GM10266 (cell line): ENCODE results near the gene B3GALT4.

Experiments used
- DNase-seq: peaks from one replicate; pipeline ENCODE4 v3.0.0; 2012; ENCODE audit errors: extremely low spot score
- CTCF ChIP-seq: IDR thresholded peaks from 2 replicates; pipeline ENCODE4 v1.5.1; 2012; ENCODE audit warnings: mild to moderate bottlenecking, low read depth; ENCODE audit not compliant: control insufficient read depth, insufficient read depth; ENCODE audit errors: missing control alignments

Gene B3GALT4

GRCh38 chr6:33295621-33296369 lies 18.9 kb downstream of the B3GALT4 start:
- no peak for TF ChIP-seq CTCF
- no peak for DNase-seq

- no peak for DNase-seq
Observed at GRCh38 chr6:33296797-33297405, 20.0 kb downstream of the B3GALT4 start.

GRCh38 chr6:33297406-33297955 lies 20.6 kb downstream of the B3GALT4 start:
- no peak for DNase-seq
- no peak for TF ChIP-seq CTCF

More at GRCh38 chr6:33296797-33297405, 20.0 kb downstream of the B3GALT4 start:
- no peak for TF ChIP-seq CTCF

- DNase-seq: peak; percentile 84
- TF ChIP-seq CTCF: peak; percentile 12
Observed at GRCh38 chr6:33297956-33298772, 21.2 kb downstream of the B3GALT4 start.

GRCh38 chr6:33298773-33299236 lies 21.9 kb downstream of the B3GALT4 start, which contains the start of gene RGL2:
TSS of gene RGL2 (minus strand) at chr6:33298942. CDS start at chr6:33298610, 332 bp downstream.
- TF ChIP-seq CTCF: no peak
- DNase-seq: peak; percentile 51

GRCh38 chr6:33299237-33299944 lies 22.5 kb downstream of the B3GALT4 start:
- TF ChIP-seq CTCF: peak; percentile 72
- peak; percentile 88 for DNase-seq
